ENCODE results near the gene TEX14.

GRCh38 chr17:58593123-58593522 lies 98.7 kb downstream of the TEX14 start:
- no peak for TF ChIP-seq CTCF (IDR thresholded peaks at IDR 0.05; ENCODE audit: borderline replicate concordance, extremely low read depth, low read length, poor library complexity, severe bottlenecking)
- TF ChIP-seq EZH2 (IDR thresholded peaks at IDR 0.05; ENCODE audit: borderline replicate concordance, low read depth, low read length, severe bottlenecking): no peak

Data from DND-41 (cell line).